ENCODE measurements around the gene RPA1.

GRCh38 chr17:1868090-1868489 is 38.3 kb downstream of the RPA1 start:
- TF ChIP-seq CTCF (IDR thresholded peaks at IDR 0.05; ENCODE audit: low read length) (no peak), EZH2phosphoT487 (IDR thresholded peaks at IDR 0.05; ENCODE audit: low read length) (no peak)

Data from MM.1S (cell line).